Measurements from ENCODE around the gene SH3GL2.

GRCh38 chr9:17799369-17799768, 220.5 kb downstream of the SH3GL2 start:
- TF ChIP-seq POLR2A (IDR thresholded peaks at IDR 0.05), result no peak
- no peak for TF ChIP-seq CTCF (IDR thresholded peaks at IDR 0.05)

Data from heart left ventricle (tissue), 13 donors.